Neural cell (in vitro differentiated cells): ENCODE data around the gene CEBPZOS. TPM values are rescaled to one million over a fixed set of nuclear protein-coding genes. Genes with fewer than 3 reads are reported as not detected.

Experiments
- H2AFZ ChIP-seq: fragments of 200-600, 300-800 bp; sonication (generic), shearing (Covaris generic); 2 replicates; pipeline ENCODE4 v1.6.0; 2014; ENCODE audit warnings: low read depth, mild to moderate bottlenecking, antibody characterized with exemption, low read length, moderate library complexity
- H3F3A ChIP-seq: fragments of 200-600 bp; shearing (Covaris generic); 2 replicates; pipeline ENCODE4 v1.6.1; 2016; ENCODE audit warnings: mild to moderate bottlenecking, moderate library complexity, mixed read lengths, antibody characterized with exemption, low read length; ENCODE audit not compliant: insufficient read depth, poor library complexity, severe bottlenecking
- H3K27ac ChIP-seq: fragments of 200-600, 300-800 bp; sonication (generic), shearing (Covaris generic); 2 replicates; pipeline ENCODE4 v1.5.1; 2014; ENCODE audit warnings: mild to moderate bottlenecking, low read length, moderate library complexity
- H3K27me3 ChIP-seq: fragments of 300-800, 200-600 bp; sonication (generic), shearing (Covaris generic); 2 replicates; pipeline ENCODE4 v1.6.0; 2014; ENCODE audit warnings: mild to moderate bottlenecking, low read depth, low read length, moderate library complexity; ENCODE audit not compliant: insufficient read depth
- H3K36me3 ChIP-seq: fragments of 300-800, 200-600 bp; sonication (generic), shearing (Covaris generic); 2 replicates; pipeline ENCODE4 v1.5.1; 2014; ENCODE audit warnings: mild to moderate bottlenecking, antibody characterized with exemption, low read length, moderate library complexity; ENCODE audit not compliant: insufficient read depth
- H3K4me2 ChIP-seq: fragments of 300-800, 200-600 bp; sonication (generic), shearing (Covaris generic); 2 replicates; pipeline ENCODE4 v1.6.0; 2014; ENCODE audit warnings: mild to moderate bottlenecking, low read length
- H3K4me3 ChIP-seq: fragments of 300-800, 200-600 bp; sonication (generic), shearing (Covaris generic); 2 replicates; pipeline ENCODE4 v1.5.1; 2014; ENCODE audit warnings: mild to moderate bottlenecking, low read length, moderate library complexity
- H3K79me2 ChIP-seq: fragments of 200-600 bp; shearing (Covaris generic); replicated peaks from 2 replicates; pipeline ENCODE4 v1.6.0; 2014; ENCODE audit warnings: mild to moderate bottlenecking, low read length, moderate library complexity; ENCODE audit not compliant: insufficient read depth
- H3K9ac ChIP-seq: fragments of 300-800, 200-600 bp; sonication (generic), shearing (Covaris generic); 2 replicates; pipeline ENCODE4 v1.6.1; 2016; ENCODE audit warnings: mild to moderate bottlenecking, low read length, mixed read lengths
- H3K9me2 ChIP-seq: fragments of 200-600 bp; shearing (Covaris generic); 2 replicates; pipeline ENCODE4 v1.6.1; 2016; ENCODE audit warnings: mild to moderate bottlenecking, low read length, mixed read lengths; ENCODE audit not compliant: insufficient read depth
- H3K9me3 ChIP-seq: fragments of 200-600, 300-800 bp; sonication (generic), shearing (Covaris generic); 2 replicates; pipeline ENCODE4 v1.6.1; 2016; ENCODE audit warnings: mild to moderate bottlenecking, mixed run types, low read length, moderate library complexity, mixed read lengths
- H4K20me1 ChIP-seq: fragments of 200-600 bp; shearing (Covaris generic); 2 replicates; pipeline ENCODE4 v1.6.1; 2016; ENCODE audit warnings: mild to moderate bottlenecking, mixed run types; ENCODE audit not compliant: insufficient read depth
- CTCF ChIP-seq: fragments of 450-650 bp; IDR thresholded peaks from 2 replicates; pipeline ENCODE4 v1.5.1; 2014; ENCODE audit warnings: antibody characterized with exemption, mild to moderate bottlenecking, moderate library complexity; ENCODE audit not compliant: poor library complexity, severe bottlenecking
- EP300 ChIP-seq: fragments of 450-650 bp; conservative IDR thresholded peaks from 2 replicates; pipeline ENCODE4 v1.6.1; 2014; ENCODE audit warnings: antibody characterized with exemption, mild to moderate bottlenecking, moderate library complexity; ENCODE audit not compliant: poor library complexity, severe bottlenecking
- EZH2 ChIP-seq: fragments of 200-600, 300-800 bp; shearing (Covaris generic), sonication (generic); IDR thresholded peaks from 2 replicates; pipeline ENCODE4 v1.6.1; 2014; ENCODE audit warnings: antibody characterized with exemption, low read length, borderline replicate concordance, mild to moderate bottlenecking; ENCODE audit not compliant: insufficient read depth, poor library complexity, severe bottlenecking
- MXI1 ChIP-seq: fragments of 450-650 bp; conservative IDR thresholded peaks from 2 replicates; pipeline ENCODE4 v1.6.1; 2014; ENCODE audit warnings: antibody characterized with exemption, mild to moderate bottlenecking; ENCODE audit not compliant: poor library complexity, severe bottlenecking
- POLR2AphosphoS5 ChIP-seq: IDR thresholded peaks from 2 replicates; pipeline ENCODE4 v1.6.1; 2012
- RAD21 ChIP-seq: fragments of 450-650 bp; conservative IDR thresholded peaks from 2 replicates; pipeline ENCODE4 v1.6.1; 2014; ENCODE audit warnings: antibody characterized with exemption, mild to moderate bottlenecking, moderate library complexity
- REST ChIP-seq: IDR thresholded peaks from 2 replicates; pipeline ENCODE4 v1.6.1; 2012; ENCODE audit warnings: borderline replicate concordance
- SMC3 ChIP-seq: fragments of 450-650 bp; conservative IDR thresholded peaks from 2 replicates; pipeline ENCODE4 v1.6.1; 2014; ENCODE audit warnings: antibody characterized with exemption, mild to moderate bottlenecking, moderate library complexity; ENCODE audit not compliant: poor library complexity
- TAF1 ChIP-seq: IDR thresholded peaks from 2 replicates; pipeline ENCODE4 v1.6.1; 2012; ENCODE audit warnings: low read depth
- polyA plus RNA-seq: library from polyadenylated mRNA; depleted of rRNA; stranded (reverse); fragments of >200 nt; gene quantifications from 2 replicates; pipeline ENCODE4 v1.2.3, GENCODE V29; 2014

CEBPZOS gene
- polyA plus RNA-seq, 1 donor from 2014 or later = 4.9 TPM

GRCh38 chr2:37228788-37229187 is 32.5 kb downstream of the CEBPZOS start:
- no peaks in the 10 kb centered on the region for H4K20me1 ChIP-seq
- no peak overlapping the region for H3K4me3 ChIP-seq
- H3F3A ChIP-seq = no peaks in the 10 kb centered on the region
- H3K4me2 ChIP-seq = no peak overlapping the region
- no peaks in the 10 kb centered on the region for H3K27me3 ChIP-seq
- no peak for TF ChIP-seq EZH2
- no peak for TF ChIP-seq TAF1
- no peak for TF ChIP-seq REST
- TF ChIP-seq CTCF = no peak
- no peak for TF ChIP-seq RAD21
- TF ChIP-seq POLR2AphosphoS5 = no peak
- no peak for TF ChIP-seq SMC3
- no peak for TF ChIP-seq MXI1
- H3K9me3 ChIP-seq = no peaks in the 10 kb centered on the region
- H3K9ac ChIP-seq = no peak overlapping the region
- H3K36me3 ChIP-seq = peaks cover 12% of the 10 kb centered on the region
- H3K9me2 ChIP-seq = no peaks in the 10 kb centered on the region
- H3K27ac ChIP-seq = no peak overlapping the region
- H3K79me2 ChIP-seq = peaks cover 40% of the 10 kb centered on the region
- no peak overlapping the region for H2AFZ ChIP-seq

GRCh38 chr2:37230581-37230980 is 34.3 kb downstream of the CEBPZOS start:
- Histone ChIP-seq H3K9me3 (no peaks in the 10 kb centered on the region), H2AFZ (peak overlapping the region; percentile 77), H3K4me3 (peak overlapping the region; percentile 88), H3K9me2 (no peaks in the 10 kb centered on the region), H3K4me2 (peak overlapping the region; percentile 86), H3K36me3 (peaks cover 12% of the 10 kb centered on the region), H4K20me1 (no peaks in the 10 kb centered on the region), H3K9ac (peak overlapping the region; percentile 92), H3K79me2 (peaks cover 49% of the 10 kb centered on the region), H3K27ac (peak overlapping the region; percentile 93), H3K27me3 (no peaks in the 10 kb centered on the region), H3F3A (no peaks in the 10 kb centered on the region)
- no peak for TF ChIP-seq REST
- no peak for TF ChIP-seq RAD21
- no peak for TF ChIP-seq CTCF
- TF ChIP-seq EZH2 = no peak
- no peak for TF ChIP-seq POLR2AphosphoS5
- no peak for TF ChIP-seq EP300
